Measurements from ENCODE around the gene DNAH11. TPM values are rescaled to one million over a fixed set of nuclear protein-coding genes. Genes with fewer than 3 reads are reported as not detected.

The DNAH11 gene
- total RNA-seq, 1 experiment from 2014 or later: 1.6 TPM

- H3K79me2 ChIP-seq (ENCODE audit: low read length): no peaks in the 10 kb centered on the region
- H3K4me1 ChIP-seq (ENCODE audit: insufficient read depth, low read length): no peaks in the 10 kb centered on the region
- H2AFZ ChIP-seq (ENCODE audit: low read length): no peak overlapping the region
- no peak for TF ChIP-seq CTCF (conservative IDR thresholded peaks at IDR 0.05; ENCODE audit: low read depth, low read length)
- TF ChIP-seq EZH2phosphoT487 (IDR thresholded peaks at IDR 0.05; ENCODE audit: borderline replicate concordance, low read length): no peak
- no peak for TF ChIP-seq EZH2 (IDR thresholded peaks at IDR 0.05; ENCODE audit: low read length, unreplicated experiment)
- ChIA-PET POLR2A (ENCODE audit: unreplicated experiment) (no interaction called here), CTCF (interaction anchor here (0.6 kb wide), 3 partner anchors 185 to 515 kb away, joined by 3 to 4 read pairs (median 3); no protein-coding TSS in a partner anchor)
- H3K27me3 ChIP-seq (ENCODE audit: low read length): peaks cover 13% of the 10 kb centered on the region
- H3F3A ChIP-seq (ENCODE audit: low read length, unreplicated experiment): no peaks in the 10 kb centered on the region
- no peak overlapping the region for H3K9ac ChIP-seq (ENCODE audit: low read length)
- BruUV-seq (replicated peaks): no TSS peak
- no peak for DNase-seq
- no peaks in the 10 kb centered on the region for H3K9me2 ChIP-seq (replicated peaks; ENCODE audit: low read length)
- H3K4me3 ChIP-seq (ENCODE audit: low read length): no peak overlapping the region
- H3K27ac ChIP-seq (ENCODE audit: low read length): no peak overlapping the region
- no peak for ATAC-seq
- H3K4me2 ChIP-seq (ENCODE audit: low read length): no peak overlapping the region
- H4K20me1 ChIP-seq (ENCODE audit: low read length): no peaks in the 10 kb centered on the region
- no peaks in the 10 kb centered on the region for H3K9me3 ChIP-seq (ENCODE audit: low read length)
- intact Hi-C loops (cut with micrococcal nuclease): loop anchor here (5.0 kb wide), 2 partner anchors 259 to 316 kb away; no protein-coding TSS in a partner anchor
- H3K36me3 ChIP-seq (ENCODE audit: low read depth, low read length): no peaks in the 10 kb centered on the region
These were observed 223.4 kb downstream of the DNAH11 start for GRCh38 chr7:21766218-21766617.

- Histone ChIP-seq H3K27me3 (ENCODE audit: low read length) (peaks cover 24% of the 10 kb centered on the region), H4K20me1 (ENCODE audit: low read length) (no peaks in the 10 kb centered on the region)
These were observed 224.6 kb downstream of the DNAH11 start for GRCh38 chr7:21767300-21767900.

More at GRCh38 chr7:21767300-21767900, 224.6 kb downstream of the DNAH11 start:
- Histone ChIP-seq H3K79me2 (ENCODE audit: low read length) (no peaks in the 10 kb centered on the region), H3F3A (ENCODE audit: low read length, unreplicated experiment) (no peaks in the 10 kb centered on the region), H3K4me3 (ENCODE audit: low read length) (no peak overlapping the region), H3K9ac (ENCODE audit: low read length) (no peak overlapping the region), H3K4me2 (ENCODE audit: low read length) (no peak overlapping the region), H3K9me3 (ENCODE audit: low read length) (no peaks in the 10 kb centered on the region), H3K4me1 (ENCODE audit: insufficient read depth, low read length) (no peaks in the 10 kb centered on the region), H3K9me2 (replicated peaks; ENCODE audit: low read length) (no peaks in the 10 kb centered on the region), H3K27ac (ENCODE audit: low read length) (no peak overlapping the region), H2AFZ (ENCODE audit: low read length) (no peak overlapping the region), H3K36me3 (ENCODE audit: low read depth, low read length) (no peaks in the 10 kb centered on the region)
- TF ChIP-seq EZH2phosphoT487 (IDR thresholded peaks at IDR 0.05; ENCODE audit: borderline replicate concordance, low read length): no peak
- TF ChIP-seq CTCF (conservative IDR thresholded peaks at IDR 0.05; ENCODE audit: low read depth, low read length): peak; percentile 90
- ChIA-PET CTCF (interaction anchor here (0.5 to 1.4 kb wide), 9 partner anchors 12 to 965 kb away, joined by 3 to 6 read pairs (median 4); no protein-coding TSS in a partner anchor), POLR2A (ENCODE audit: unreplicated experiment) (interaction anchor here (0.6 kb wide), 1 partner anchor 176 kb away, joined by 4 read pairs; no protein-coding TSS in a partner anchor)
- DNase-seq (peak; percentile 83), ATAC-seq (peak; percentile 99)
- intact Hi-C loops (cut with micrococcal nuclease): loop anchor here (1.0 to 5.0 kb wide), 5 partner anchors 234 to 511 kb away; no protein-coding TSS in a partner anchor
- no TSS peak for BruUV-seq (replicated peaks)

Data from PC-3 (cell line).